Raji (cell line): Measurements from ENCODE around the gene MISP.

Experiments used
- POLR2A ChIP-seq: IDR thresholded peaks from 2 replicates; pipeline ENCODE4 v1.6.1; 2011; ENCODE audit warnings: low read depth, low read length, control low read depth; ENCODE audit not compliant: insufficient read depth

The MISP gene

DNA sequence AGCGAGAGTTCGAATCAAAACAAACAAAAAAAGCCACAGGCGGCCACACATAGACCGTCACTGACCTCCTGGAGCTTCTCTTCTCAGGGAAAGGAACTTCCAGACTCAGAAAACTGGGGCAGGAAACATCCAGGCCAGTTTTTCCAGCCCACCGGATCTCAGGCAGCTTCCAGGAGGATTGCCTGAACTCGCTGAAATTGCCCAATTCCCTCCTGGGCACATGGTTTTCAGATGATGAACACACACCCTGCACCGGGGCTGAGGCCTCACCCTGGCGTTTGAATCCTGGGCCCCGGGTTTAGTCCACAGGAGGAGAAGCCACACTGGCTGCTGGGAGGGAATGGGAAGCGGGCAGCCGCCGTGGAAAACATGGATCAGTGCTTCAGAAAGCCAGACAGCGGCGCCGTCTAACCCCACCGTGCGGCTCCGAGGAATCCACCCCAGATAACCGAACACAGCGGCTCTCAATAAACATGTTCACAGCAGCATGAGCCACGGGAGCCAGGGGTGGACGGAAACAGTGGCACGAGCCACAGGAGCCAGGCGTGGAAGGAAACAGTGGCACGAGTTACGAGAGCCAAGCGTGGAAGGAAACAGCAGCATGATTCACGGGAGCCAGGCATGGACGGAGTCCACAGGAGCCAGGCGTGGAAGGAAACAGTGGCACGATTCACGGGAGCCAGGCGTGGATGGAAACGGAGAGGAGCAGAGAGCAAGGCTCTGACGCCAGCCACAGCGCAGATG is 28.2 kb downstream of the MISP start:
- TF ChIP-seq POLR2A = no peak

GRCh38 chr19:780935-781334 is 30.0 kb downstream of the MISP start:
- TF ChIP-seq POLR2A = no peak

DNA sequence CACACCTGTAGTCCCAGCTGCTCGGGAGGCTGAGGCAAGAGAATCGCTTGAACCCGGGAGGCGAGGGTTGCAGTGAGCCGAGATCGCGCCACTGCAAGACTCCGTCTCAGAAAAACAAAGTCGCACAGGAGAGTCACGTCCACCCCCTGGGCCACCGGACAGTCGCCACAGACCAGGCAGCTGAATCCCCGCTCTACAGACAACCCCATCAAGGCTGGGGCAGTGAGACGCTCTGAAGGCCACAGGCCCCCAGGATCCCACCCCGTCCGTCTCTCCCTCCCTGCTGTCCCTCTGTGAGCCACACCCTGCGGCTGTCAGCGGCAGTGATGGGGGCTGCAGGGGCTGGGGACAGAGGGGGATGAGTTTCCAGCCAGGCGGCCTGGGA is 30.9 kb downstream of the MISP start:
- TF ChIP-seq POLR2A = no peak

DNA sequence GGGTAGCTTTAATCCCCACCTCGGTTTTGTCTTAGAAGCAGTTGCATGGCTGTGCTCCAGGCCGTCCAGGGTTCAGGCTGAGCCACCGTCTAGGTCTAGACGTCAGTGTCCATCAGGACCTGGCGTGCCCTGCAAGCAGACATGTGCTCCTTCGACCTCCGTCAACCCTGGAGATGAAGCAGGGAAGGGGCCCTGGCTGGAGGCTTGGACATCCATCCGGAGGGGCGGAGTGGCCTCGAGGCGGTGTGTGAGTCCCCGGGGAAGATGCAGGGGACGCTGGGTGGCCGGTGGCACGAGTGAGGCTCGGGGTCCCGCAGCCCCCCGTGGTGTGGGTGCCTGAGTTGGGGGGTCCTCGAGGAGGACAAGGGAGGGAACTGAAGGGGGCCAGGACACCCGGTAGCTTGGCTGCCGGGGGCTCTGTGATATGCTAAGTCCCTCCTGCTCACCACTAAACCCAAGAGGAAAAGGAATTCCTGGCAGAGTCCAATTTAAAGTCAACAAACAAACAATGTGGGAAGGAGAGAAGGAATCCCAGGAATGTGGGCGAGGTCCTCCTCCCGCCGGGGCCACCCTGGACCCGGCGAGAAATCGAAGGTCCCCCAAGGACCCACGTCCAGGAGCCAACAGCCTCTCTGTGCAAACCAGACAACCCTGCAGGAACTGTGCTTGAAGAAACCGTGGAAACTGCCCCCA is 31.4 kb downstream of the MISP start:
- no peak for TF ChIP-seq POLR2A

GRCh38 chr19:782878-783668 is 32.2 kb downstream of the MISP start:
- TF ChIP-seq POLR2A = no peak

DNA sequence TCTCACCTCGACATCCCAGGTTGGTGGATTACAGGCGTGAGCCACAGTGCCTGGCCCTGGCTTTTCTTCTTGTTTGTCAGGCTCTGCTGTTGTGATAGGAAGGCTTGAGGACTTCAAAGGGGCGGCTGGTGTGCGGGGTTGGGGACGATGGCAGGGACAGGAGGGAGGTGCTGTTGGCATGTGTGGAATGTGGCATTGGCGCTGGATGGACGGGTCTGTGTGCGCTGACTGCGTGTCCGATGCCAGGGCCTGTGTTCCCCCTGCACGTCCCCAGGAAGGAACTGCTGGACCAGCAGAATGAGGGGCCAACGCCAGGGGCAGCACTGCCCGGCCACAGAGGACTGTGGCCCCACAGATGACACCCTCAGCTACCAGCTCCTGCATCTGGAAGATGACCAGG is 33.6 kb downstream of the MISP start:
- no peak for TF ChIP-seq POLR2A

DNA sequence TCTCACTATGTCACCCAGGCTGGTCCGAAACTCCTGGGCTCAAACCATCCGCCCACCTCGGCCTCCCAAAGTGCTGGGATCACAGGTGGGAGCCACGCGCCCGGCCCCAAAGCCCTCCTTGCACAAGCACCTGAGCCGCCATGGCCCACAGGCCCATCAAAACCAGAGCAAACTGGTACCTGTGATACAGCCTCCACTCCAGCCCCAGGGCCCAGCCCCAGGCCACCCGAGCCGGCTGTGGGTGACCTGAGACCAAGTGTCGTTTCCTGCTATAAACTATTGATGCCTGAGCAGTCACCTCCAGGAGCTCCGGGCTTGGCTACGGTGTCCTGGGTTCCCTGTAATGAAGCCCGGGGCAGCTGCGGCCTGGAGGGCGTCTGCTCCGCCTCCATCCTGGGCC is 36.6 kb downstream of the MISP start:
- no peak for TF ChIP-seq POLR2A

DNA sequence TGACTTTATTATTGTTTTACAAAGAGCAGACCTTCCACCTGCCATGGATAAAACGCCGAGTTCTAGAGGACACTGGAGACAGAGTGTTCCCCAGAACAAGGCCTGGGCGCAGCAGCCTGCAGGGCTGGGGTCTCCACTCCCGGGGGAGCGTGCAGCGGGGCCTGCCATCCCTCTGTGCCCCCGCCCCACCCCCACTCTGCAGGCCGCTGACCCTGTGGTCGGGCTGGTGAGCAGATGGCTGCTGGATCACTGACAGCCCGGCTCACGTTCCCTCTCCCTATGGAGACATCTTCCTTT is 37.7 kb downstream of the MISP start:
- TF ChIP-seq POLR2A = no peak

GRCh38 chr19:788983-789700 is 38.2 kb downstream of the MISP start:
- no peak for TF ChIP-seq POLR2A

- no peak for TF ChIP-seq POLR2A
Observed at GRCh38 chr19:789701-790060, 38.8 kb downstream of the MISP start.

DNA sequence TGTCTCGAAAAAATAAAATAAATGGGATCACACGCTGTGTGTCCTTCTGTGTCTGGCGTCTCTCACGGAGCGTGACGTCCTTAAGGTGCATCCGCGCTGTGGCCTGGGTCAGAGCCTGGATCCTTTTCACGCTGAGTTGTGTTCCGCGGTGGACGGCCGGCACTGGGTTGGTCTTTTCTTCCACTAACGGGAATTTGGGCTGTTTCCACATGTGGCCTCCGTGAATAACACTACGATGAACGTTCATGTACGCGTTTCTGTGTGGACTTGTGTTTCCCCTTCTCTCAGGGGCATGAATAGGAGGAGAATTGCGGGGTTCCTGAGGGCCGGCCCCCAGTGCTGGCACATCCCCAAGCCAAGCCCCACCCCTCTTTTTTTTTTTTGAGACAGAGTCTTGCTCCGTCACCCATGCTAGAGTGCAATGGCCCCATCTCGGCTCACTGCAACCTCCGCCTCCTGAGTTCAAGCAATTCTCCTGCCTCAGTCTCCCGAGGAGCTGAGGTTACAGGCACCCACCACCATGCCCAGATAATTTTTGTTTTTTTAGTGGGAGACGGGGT is 40.2 kb downstream of the MISP start:
- TF ChIP-seq POLR2A = no peak

GRCh38 chr19:791567-792305 is 40.8 kb downstream of the MISP start:
- no peak for TF ChIP-seq POLR2A

GRCh38 chr19:792306-792885 is 41.5 kb downstream of the MISP start:
- no peak for TF ChIP-seq POLR2A

- TF ChIP-seq POLR2A = no peak
Observed at GRCh38 chr19:793806-794205, 42.9 kb downstream of the MISP start.
